GM12892 (cell line): ENCODE results near the gene PDE3B.

Experiments
- POLR2A ChIP-seq: IDR thresholded peaks from 2 replicates; pipeline ENCODE4 v1.6.1; 2011; ENCODE audit warnings: low read depth, low read length, control low read depth
- POLR2AphosphoS5 ChIP-seq: IDR thresholded peaks from 2 replicates; pipeline ENCODE4 v1.6.1; 2011; ENCODE audit warnings: low read depth, low read length, control low read depth
- TAF1 ChIP-seq: IDR thresholded peaks from 2 replicates; pipeline ENCODE4 v1.6.1; 2011; ENCODE audit warnings: low read depth, mild to moderate bottlenecking, control low read depth, low read length, borderline replicate concordance

- TF ChIP-seq POLR2AphosphoS5 (no peak), POLR2A (no peak), TAF1 (no peak)
Observed at GRCh38 chr11:14751975-14752407, 108.4 kb downstream of the PDE3B start.
